ENCODE data around the gene SERPINA4. TPM values are rescaled to one million over a fixed set of nuclear protein-coding genes. Genes with fewer than 3 reads are reported as not detected.

Gene SERPINA4
- total RNA-seq, 6 donors from 2014 or later = 0.13 TPM; not detected in 5

DNA sequence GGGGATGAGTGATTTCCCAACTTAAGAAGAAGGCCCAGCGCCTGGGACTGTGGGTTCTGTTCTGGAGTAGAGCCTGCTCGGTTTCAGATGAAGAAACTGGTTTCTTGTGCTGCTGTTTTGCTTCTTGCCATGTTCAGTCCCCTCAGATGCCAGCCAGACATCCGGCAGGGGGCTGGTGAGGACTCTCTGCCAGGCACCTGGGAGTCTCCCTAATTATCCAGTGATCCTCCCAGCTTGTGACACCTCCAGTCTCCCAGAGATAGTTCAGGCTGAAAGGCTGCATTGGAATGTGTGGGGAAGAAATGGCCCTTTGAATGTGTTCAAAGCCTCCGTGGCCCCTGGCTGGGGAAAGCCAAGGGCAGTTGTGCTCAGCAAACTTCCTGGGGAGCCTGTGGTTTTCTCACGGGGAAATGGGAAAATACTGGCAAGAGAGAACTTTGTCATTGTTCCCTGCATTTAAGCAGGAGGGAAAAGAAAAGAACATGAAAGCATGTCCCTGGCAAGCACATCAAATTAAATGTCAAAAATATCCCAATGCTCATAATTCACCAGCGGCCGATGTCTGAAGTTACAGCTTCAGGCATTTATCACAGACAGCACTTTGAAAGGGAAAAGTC is 43.5 kb upstream of the SERPINA4 start:
- ATAC-seq (ENCODE audit: low FRiP score in 2 of 2) = no peak
- Histone ChIP-seq H3K9me3 (no peaks in the 10 kb centered on the region), H3K27me3 (no peaks in the 10 kb centered on the region), H3K36me3 (no peaks in the 10 kb centered on the region), H3K27ac (no peak overlapping the region), H3K4me3 (no peak overlapping the region), H3K4me1 (no peaks in the 10 kb centered on the region)
- 47 to 56% methylated on average over 7 of the region's 7 CpGs for WGBS, 2 donors
- DNase-seq = no peak
- TF ChIP-seq EP300 (IDR thresholded peaks at IDR 0.05) (no peak), POLR2A (IDR thresholded peaks at IDR 0.05) (no peak), CTCF (IDR thresholded peaks at IDR 0.05) (no peak), POLR2AphosphoS5 (IDR thresholded peaks at IDR 0.05) (no peak)

GRCh38 chr14:94521375-94522114 is 39.7 kb upstream of the SERPINA4 start:
- ATAC-seq (ENCODE audit: low FRiP score in 2 of 2) (no peak), DNase-seq (no peak)
- Histone ChIP-seq H3K9me3 (no peaks in the 10 kb centered on the region), H3K27ac (no peak overlapping the region), H3K27me3 (no peaks in the 10 kb centered on the region), H3K4me1 (no peaks in the 10 kb centered on the region), H3K4me3 (no peak overlapping the region), H3K36me3 (no peaks in the 10 kb centered on the region)
- TF ChIP-seq EP300 (IDR thresholded peaks at IDR 0.05) = no peak
- no peak for TF ChIP-seq POLR2A (IDR thresholded peaks at IDR 0.05)
- WGBS, 2 donors = 40 to 57% methylated on average over 3 to 5 of the region's 5 CpGs

GRCh38 chr14:94522115-94522724 is 39.0 kb upstream of the SERPINA4 start:
- H3K27ac ChIP-seq = no peak overlapping the region
- DNase-seq (no peak), ATAC-seq (ENCODE audit: low FRiP score in 2 of 2) (no peak)
- no peaks in the 10 kb centered on the region for H3K36me3 ChIP-seq
- no peak for TF ChIP-seq CTCF (IDR thresholded peaks at IDR 0.05)
- TF ChIP-seq POLR2A (IDR thresholded peaks at IDR 0.05) = no peak
- TF ChIP-seq POLR2AphosphoS5 (IDR thresholded peaks at IDR 0.05) = no peak
- TF ChIP-seq EP300 (IDR thresholded peaks at IDR 0.05) = no peak
- no peaks in the 10 kb centered on the region for H3K9me3 ChIP-seq
- WGBS, 2 donors = 74 to 81% methylated on average over 5 to 7 of the region's 7 CpGs
- no peak overlapping the region for H3K4me3 ChIP-seq
- H3K27me3 ChIP-seq = no peaks in the 10 kb centered on the region
- no peaks in the 10 kb centered on the region for H3K4me1 ChIP-seq

DNA sequence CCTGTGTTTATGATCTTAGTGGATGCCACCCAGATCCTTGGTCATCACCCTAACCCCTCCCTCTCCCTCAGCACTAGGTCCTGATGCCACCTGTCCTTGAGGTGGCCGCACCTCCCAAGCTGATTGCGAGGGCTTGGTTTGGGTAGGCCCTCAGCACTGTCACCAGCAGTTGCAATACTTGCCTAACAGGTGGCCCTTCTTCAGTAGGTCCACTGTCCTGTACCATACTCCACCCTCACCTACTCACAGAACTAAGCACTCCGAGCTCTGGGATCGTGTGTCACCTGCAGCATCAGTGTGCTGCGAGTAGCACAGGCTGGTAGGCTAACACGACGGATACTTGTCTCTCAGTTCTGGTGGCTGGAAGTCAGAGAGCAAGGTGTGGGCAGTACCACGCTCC is 38.0 kb upstream of the SERPINA4 start:
- Histone ChIP-seq H3K27me3 (no peaks in the 10 kb centered on the region), H3K4me1 (no peaks in the 10 kb centered on the region), H3K27ac (no peak overlapping the region), H3K36me3 (no peaks in the 10 kb centered on the region), H3K9me3 (no peaks in the 10 kb centered on the region), H3K4me3 (no peak overlapping the region)
- DNase-seq = no peak
- 81 to 87% methylated on average over 5 to 8 of the region's 8 CpGs for WGBS, 2 donors
- no peak for ATAC-seq (ENCODE audit: low FRiP score in 2 of 2)
- TF ChIP-seq EP300 (IDR thresholded peaks at IDR 0.05) (no peak), POLR2AphosphoS5 (IDR thresholded peaks at IDR 0.05) (no peak), CTCF (IDR thresholded peaks at IDR 0.05) (no peak), POLR2A (IDR thresholded peaks at IDR 0.05) (no peak)

DNA sequence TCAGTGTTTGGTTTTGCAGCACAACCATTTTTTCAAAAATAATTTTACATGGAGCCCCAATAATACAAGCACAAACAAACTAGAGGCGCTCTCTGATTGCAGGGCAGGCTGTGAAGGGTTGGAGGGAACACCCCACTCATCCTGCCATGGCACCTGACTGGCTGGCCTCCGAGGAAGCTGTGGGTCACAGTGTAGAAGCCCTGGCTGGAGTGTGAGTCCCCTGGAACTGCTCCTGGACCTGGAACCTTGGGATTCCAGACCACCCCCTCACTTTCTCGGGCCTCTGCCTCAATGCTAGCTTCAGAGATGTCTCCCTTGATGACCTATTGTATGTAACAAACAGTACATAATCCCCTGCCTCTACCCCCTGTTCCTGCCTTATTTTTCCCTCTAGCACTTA is 37.1 kb upstream of the SERPINA4 start:
- Histone ChIP-seq H3K4me3 (no peak overlapping the region), H3K4me1 (no peaks in the 10 kb centered on the region), H3K9me3 (no peaks in the 10 kb centered on the region), H3K27me3 (no peaks in the 10 kb centered on the region), H3K27ac (no peak overlapping the region), H3K36me3 (no peaks in the 10 kb centered on the region)
- no peak for ATAC-seq (ENCODE audit: low FRiP score in 2 of 2)
- WGBS, 2 donors = 76 to 78% methylated on average over 3 of the region's 3 CpGs
- TF ChIP-seq CTCF (IDR thresholded peaks at IDR 0.05) (no peak), POLR2A (IDR thresholded peaks at IDR 0.05) (no peak), POLR2AphosphoS5 (IDR thresholded peaks at IDR 0.05) (no peak), EP300 (IDR thresholded peaks at IDR 0.05) (no peak)
- DNase-seq = no peak
